Urothelium cell line (cell line): ENCODE results near the gene SHISAL2A.
"Not testable (repeated sequence)": the region's sequence is repeated elsewhere in the genome, so short reads cannot be mapped to it uniquely, and the experiment has no call there.

ENCODE experiments used
- DNase-seq: peaks from one replicate; pipeline ENCODE4 v3.0.0; 2011; ENCODE audit warnings: low spot score, mixed read lengths
- FAIRE-seq: peaks from 2 replicates; lab custom pipeline; 2011; peaks lifted over from hg19 to GRCh38; lab: Jason Lieb, UNC

Gene SHISAL2A

GRCh38 chr1:52680353-52680752 lies 47.4 kb downstream of the SHISAL2A start:
- DNase-seq (no peak), FAIRE-seq (no peak)

GRCh38 chr1:52681136-52681535 lies 48.2 kb downstream of the SHISAL2A start:
- FAIRE-seq: no peak

GRCh38 chr1:52683367-52683940 lies 50.5 kb downstream of the SHISAL2A start:
- DNase-seq (no peak), FAIRE-seq (no peak)

More at GRCh38 chr1:52681136-52681535, 48.2 kb downstream of the SHISAL2A start:
- no peak for DNase-seq

- FAIRE-seq (no peak), DNase-seq (no peak)
Observed at GRCh38 chr1:52684545-52684944, 51.6 kb downstream of the SHISAL2A start.

GRCh38 chr1:52686261-52686751 lies 53.3 kb downstream of the SHISAL2A start:
- peak; percentile 66 for DNase-seq
- not testable (repeated sequence) for FAIRE-seq

- FAIRE-seq: no peak
- DNase-seq: no peak
Observed at GRCh38 chr1:52686830-52687229, 53.9 kb downstream of the SHISAL2A start.

- no peak for DNase-seq
- FAIRE-seq: no peak
Observed at GRCh38 chr1:52691821-52692220, 58.9 kb downstream of the SHISAL2A start.

GRCh38 chr1:52692697-52693096 lies 59.7 kb downstream of the SHISAL2A start:
- DNase-seq (no peak), FAIRE-seq (no peak)

GRCh38 chr1:52693351-52693750 lies 60.4 kb downstream of the SHISAL2A start:
- not testable (repeated sequence) for DNase-seq, FAIRE-seq

- FAIRE-seq: no peak
- no peak for DNase-seq
Observed at GRCh38 chr1:52693843-52694242, 60.9 kb downstream of the SHISAL2A start.

GRCh38 chr1:52695627-52696026 lies 62.7 kb downstream of the SHISAL2A start:
- DNase-seq: no peak
- FAIRE-seq: no peak

- FAIRE-seq (no peak), DNase-seq (peak; percentile 91)
Observed at GRCh38 chr1:52697795-52698674, 65.1 kb downstream of the SHISAL2A start, which contains the start of gene COA7. Gene COA7, minus strand, starts transcription at chr1:52698347. Its CDS starts 21 bp downstream, at chr1:52698326.

GRCh38 chr1:52702886-52703787 lies 70.2 kb downstream of the SHISAL2A start:
- DNase-seq: peak; percentile 67
- no peak for FAIRE-seq

GRCh38 chr1:52706136-52706670 lies 73.2 kb downstream of the SHISAL2A start:
- no peak for DNase-seq
- no peak for FAIRE-seq
